ENCODE data around the gene PKN2. TPM values are rescaled to one million over a fixed set of nuclear protein-coding genes. Genes with fewer than 3 reads are reported as not detected.

The PKN2 gene
- total RNA-seq, 1 experiment from 2014 or later, result 32.6 TPM

- DNase-seq (ENCODE audit: low spot score) (no peak), ATAC-seq (no peak)
- ChIA-PET POLR2A (no interaction called here), CTCF (interaction anchor here (0.5 kb wide), 1 partner anchor 210 kb away, joined by 3 read pairs; no protein-coding TSS in a partner anchor)
- Mint-ChIP-seq H3K9me3 (no peaks in the 10 kb centered on the region), H3K36me3 (no peaks in the 10 kb centered on the region), H3K4me1 (peaks cover 35% of the 10 kb centered on the region), H3K27ac (no peak overlapping the region), H3K27me3 (ENCODE audit: low read depth) (no peaks in the 10 kb centered on the region; the same call in 1 of the 2 replicates), H3K4me3 (no peak overlapping the region)
- TF ChIP-seq RELA (CRISPR knock-in tag; IDR thresholded peaks at IDR 0.05; ENCODE audit: borderline replicate concordance), result no peak
- no peak for TF ChIP-seq TEAD1 (CRISPR knock-in tag; IDR thresholded peaks at IDR 0.05)
- no peak for TF ChIP-seq USF2 (CRISPR knock-in tag; IDR thresholded peaks at IDR 0.05)
- TF ChIP-seq ZNF425 (CRISPR knock-in tag; conservative IDR thresholded peaks at IDR 0.05), result no peak
- TF ChIP-seq MYBL2 (CRISPR knock-in tag; IDR thresholded peaks at IDR 0.05), result no peak
- TF ChIP-seq, protein P1, sequence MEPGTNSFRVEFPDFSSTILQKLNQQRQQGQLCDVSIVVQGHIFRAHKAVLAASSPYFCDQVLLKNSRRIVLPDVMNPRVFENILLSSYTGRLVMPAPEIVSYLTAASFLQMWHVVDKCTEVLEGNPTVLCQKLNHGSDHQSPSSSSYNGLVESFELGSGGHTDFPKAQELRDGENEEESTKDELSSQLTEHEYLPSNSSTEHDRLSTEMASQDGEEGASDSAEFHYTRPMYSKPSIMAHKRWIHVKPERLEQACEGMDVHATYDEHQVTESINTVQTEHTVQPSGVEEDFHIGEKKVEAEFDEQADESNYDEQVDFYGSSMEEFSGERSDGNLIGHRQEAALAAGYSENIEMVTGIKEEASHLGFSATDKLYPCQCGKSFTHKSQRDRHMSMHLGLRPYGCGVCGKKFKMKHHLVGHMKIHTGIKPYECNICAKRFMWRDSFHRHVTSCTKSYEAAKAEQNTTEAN (CRISPR knock-in tag; IDR thresholded peaks at IDR 0.05), result no peak
- no peak for TF ChIP-seq AFF4 (CRISPR knock-in tag; IDR thresholded peaks at IDR 0.05; ENCODE audit: borderline replicate concordance)
- TF ChIP-seq SMAD3 (CRISPR knock-in tag; IDR thresholded peaks at IDR 0.05; ENCODE audit: borderline replicate concordance), result no peak
- no peak for TF ChIP-seq NR3C1 (CRISPR knock-in tag; conservative IDR thresholded peaks at IDR 0.05; ENCODE audit: low read depth)
- TF ChIP-seq, protein P2, sequence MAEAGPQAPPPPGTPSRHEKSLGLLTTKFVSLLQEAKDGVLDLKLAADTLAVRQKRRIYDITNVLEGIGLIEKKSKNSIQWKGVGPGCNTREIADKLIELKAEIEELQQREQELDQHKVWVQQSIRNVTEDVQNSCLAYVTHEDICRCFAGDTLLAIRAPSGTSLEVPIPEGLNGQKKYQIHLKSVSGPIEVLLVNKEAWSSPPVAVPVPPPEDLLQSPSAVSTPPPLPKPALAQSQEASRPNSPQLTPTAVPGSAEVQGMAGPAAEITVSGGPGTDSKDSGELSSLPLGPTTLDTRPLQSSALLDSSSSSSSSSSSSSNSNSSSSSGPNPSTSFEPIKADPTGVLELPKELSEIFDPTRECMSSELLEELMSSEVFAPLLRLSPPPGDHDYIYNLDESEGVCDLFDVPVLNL (CRISPR knock-in tag; IDR thresholded peaks at IDR 0.05; ENCODE audit: borderline replicate concordance, low read depth), result no peak
- TF ChIP-seq, protein P3, sequence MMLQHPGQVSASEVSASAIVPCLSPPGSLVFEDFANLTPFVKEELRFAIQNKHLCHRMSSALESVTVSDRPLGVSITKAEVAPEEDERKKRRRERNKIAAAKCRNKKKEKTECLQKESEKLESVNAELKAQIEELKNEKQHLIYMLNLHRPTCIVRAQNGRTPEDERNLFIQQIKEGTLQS (CRISPR knock-in tag; conservative IDR thresholded peaks at IDR 0.05), result no peak
- no peak for TF ChIP-seq NFATC4 (CRISPR knock-in tag; IDR thresholded peaks at IDR 0.05)
- TF ChIP-seq RORB (CRISPR knock-in tag; IDR thresholded peaks at IDR 0.05), result no peak
These were observed 35.4 kb upstream of the PKN2 start for GRCh38 chr1:88648706-88649105.

DNA sequence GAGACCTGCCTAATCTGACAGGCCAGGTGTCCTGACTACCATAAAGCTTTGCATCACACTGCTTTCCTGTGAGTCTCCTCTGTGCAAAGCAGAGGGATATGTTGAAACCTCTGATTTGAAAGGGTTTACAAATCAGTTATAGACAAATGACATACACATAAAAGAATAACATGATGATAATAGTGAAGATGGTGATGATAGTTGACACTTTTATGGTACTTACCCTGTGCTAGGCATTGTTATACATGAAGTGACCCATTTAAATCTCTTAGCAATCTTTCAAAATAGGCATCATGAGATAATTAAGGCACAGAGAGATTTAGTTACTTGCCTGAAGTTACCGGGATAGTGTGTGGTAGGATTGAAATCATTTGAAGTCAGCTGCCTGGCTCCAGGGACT is 34.1 kb upstream of the PKN2 start:
- H3K27ac Mint-ChIP-seq, result no peak overlapping the region
- POLR2A ChIA-PET, result no interaction called here
- H3K27me3 Mint-ChIP-seq (ENCODE audit: low read depth), result no peaks in the 10 kb centered on the region; the same call in 1 of the 2 replicates
- H3K4me3 Mint-ChIP-seq, result no peak overlapping the region
- no peaks in the 10 kb centered on the region for H3K36me3 Mint-ChIP-seq
- no peaks in the 10 kb centered on the region for H3K9me3 Mint-ChIP-seq
- peaks cover 35% of the 10 kb centered on the region for H3K4me1 Mint-ChIP-seq
- ATAC-seq, result no peak
- DNase-seq (ENCODE audit: low spot score), result no peak
- CTCF ChIA-PET, result no interaction called here
- TF ChIP-seq, protein P4, sequence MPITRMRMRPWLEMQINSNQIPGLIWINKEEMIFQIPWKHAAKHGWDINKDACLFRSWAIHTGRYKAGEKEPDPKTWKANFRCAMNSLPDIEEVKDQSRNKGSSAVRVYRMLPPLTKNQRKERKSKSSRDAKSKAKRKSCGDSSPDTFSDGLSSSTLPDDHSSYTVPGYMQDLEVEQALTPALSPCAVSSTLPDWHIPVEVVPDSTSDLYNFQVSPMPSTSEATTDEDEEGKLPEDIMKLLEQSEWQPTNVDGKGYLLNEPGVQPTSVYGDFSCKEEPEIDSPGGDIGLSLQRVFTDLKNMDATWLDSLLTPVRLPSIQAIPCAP (CRISPR knock-in tag; IDR thresholded peaks at IDR 0.05), result no peak
- TF ChIP-seq ZNF423 (CRISPR knock-in tag; IDR thresholded peaks at IDR 0.05), result no peak
- no peak for TF ChIP-seq ZNF121 (CRISPR knock-in tag; IDR thresholded peaks at IDR 0.05)
- TF ChIP-seq EMX1 (CRISPR knock-in tag; IDR thresholded peaks at IDR 0.05), result no peak
- no peak for TF ChIP-seq E2F1 (CRISPR knock-in tag; IDR thresholded peaks at IDR 0.05)
- TF ChIP-seq SMAD4 (CRISPR knock-in tag; IDR thresholded peaks at IDR 0.05), result no peak
- no peak for TF ChIP-seq NR3C1 (CRISPR knock-in tag; conservative IDR thresholded peaks at IDR 0.05; ENCODE audit: low read depth)
- no peak for TF ChIP-seq MYBL2 (CRISPR knock-in tag; IDR thresholded peaks at IDR 0.05)
- TF ChIP-seq ZNF425 (CRISPR knock-in tag; conservative IDR thresholded peaks at IDR 0.05), result no peak
- no peak for TF ChIP-seq ZNF416 (CRISPR knock-in tag; IDR thresholded peaks at IDR 0.05)
- TF ChIP-seq HMGA2 (CRISPR knock-in tag; IDR thresholded peaks at IDR 0.05), result no peak
- TF ChIP-seq SMAD3 (CRISPR knock-in tag; IDR thresholded peaks at IDR 0.05; ENCODE audit: borderline replicate concordance), result no peak

Measured in WTC11 (cell line).